B cell (primary cell): ENCODE data around the gene B3GALT6.

ENCODE experiments used
- CTCF ChIP-seq: fragments of 200-600 bp; IDR thresholded peaks from one replicate; pipeline ENCODE4 v1.8.0; 2022; ENCODE audit warnings: antibody characterized with exemption, mild to moderate bottlenecking
- EZH2 ChIP-seq: IDR thresholded peaks from 2 replicates; pipeline ENCODE4 v1.6.1; 2012; ENCODE audit warnings: borderline replicate concordance, low read depth, mild to moderate bottlenecking, moderate library complexity, low read length; ENCODE audit not compliant: insufficient read depth, poor library complexity, severe bottlenecking

- TF ChIP-seq CTCF, result no peak
- no peak for TF ChIP-seq EZH2
These were observed 9.3 kb upstream of the B3GALT6 start for GRCh38 chr1:1222575-1223225.
